ENCODE results near the gene ICAM1. TPM values are rescaled to one million over a fixed set of nuclear protein-coding genes. Genes with fewer than 3 reads are reported as not detected.

The ICAM1 gene
- total and polyA plus RNA-seq, 7 donors = 5.4 to 33.1 (median 14.1) TPM

DNA sequence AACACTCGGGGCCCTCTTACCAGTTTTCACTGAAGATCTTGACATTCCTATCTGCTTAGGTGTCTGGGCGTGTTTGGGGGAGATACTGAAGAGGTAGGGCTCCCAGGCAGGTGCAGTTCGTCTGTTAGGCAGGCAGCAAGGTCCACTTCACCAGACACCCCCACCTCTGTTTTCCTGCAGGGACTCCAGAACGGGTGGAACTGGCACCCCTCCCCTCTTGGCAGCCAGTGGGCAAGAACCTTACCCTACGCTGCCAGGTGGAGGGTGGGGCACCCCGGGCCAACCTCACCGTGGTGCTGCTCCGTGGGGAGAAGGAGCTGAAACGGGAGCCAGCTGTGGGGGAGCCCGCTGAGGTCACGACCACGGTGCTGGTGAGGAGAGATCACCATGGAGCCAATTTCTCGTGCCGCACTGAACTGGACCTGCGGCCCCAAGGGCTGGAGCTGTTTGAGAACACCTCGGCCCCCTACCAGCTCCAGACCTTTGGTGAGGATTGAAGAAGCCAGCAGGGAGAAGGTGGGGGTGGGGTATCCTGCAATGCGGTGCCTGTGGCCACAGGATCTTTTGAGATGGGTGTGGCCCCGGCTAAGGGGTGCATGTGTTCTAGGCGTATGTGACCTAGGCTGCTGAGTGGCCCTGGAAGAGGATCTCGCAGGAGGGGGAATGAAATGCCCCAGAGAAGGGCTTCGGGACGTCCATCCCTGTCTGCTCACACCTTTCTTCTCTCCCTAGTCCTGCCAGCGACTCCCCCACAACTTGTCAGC, 12.6 kb downstream of the ICAM1 start:
- no peak overlapping the region for H3K27ac ChIP-seq
- H3K4me3 ChIP-seq = no peak overlapping the region
- peaks cover 0 to 9% (median 0%) of the 10 kb centered on the region in 4 donors for H3K36me3 ChIP-seq
- 61 to 81% methylated on average over 23 of the region's 23 CpGs for WGBS, 2 donors
- intact Hi-C loops (cut with DNase I) = no loop called here
- DNase-seq = no peak
- TF ChIP-seq EP300 (IDR thresholded peaks at IDR 0.05) (no peak), POLR2A (IDR thresholded peaks at IDR 0.05) (no peak), POLR2AphosphoS5 (IDR thresholded peaks at IDR 0.05) (no peak)
- TF ChIP-seq, protein P1, sequence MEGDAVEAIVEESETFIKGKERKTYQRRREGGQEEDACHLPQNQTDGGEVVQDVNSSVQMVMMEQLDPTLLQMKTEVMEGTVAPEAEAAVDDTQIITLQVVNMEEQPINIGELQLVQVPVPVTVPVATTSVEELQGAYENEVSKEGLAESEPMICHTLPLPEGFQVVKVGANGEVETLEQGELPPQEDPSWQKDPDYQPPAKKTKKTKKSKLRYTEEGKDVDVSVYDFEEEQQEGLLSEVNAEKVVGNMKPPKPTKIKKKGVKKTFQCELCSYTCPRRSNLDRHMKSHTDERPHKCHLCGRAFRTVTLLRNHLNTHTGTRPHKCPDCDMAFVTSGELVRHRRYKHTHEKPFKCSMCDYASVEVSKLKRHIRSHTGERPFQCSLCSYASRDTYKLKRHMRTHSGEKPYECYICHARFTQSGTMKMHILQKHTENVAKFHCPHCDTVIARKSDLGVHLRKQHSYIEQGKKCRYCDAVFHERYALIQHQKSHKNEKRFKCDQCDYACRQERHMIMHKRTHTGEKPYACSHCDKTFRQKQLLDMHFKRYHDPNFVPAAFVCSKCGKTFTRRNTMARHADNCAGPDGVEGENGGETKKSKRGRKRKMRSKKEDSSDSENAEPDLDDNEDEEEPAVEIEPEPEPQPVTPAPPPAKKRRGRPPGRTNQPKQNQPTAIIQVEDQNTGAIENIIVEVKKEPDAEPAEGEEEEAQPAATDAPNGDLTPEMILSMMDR (IDR thresholded peaks at IDR 0.05) = no peak
- peaks cover 0 to 14% (median 6%) of the 10 kb centered on the region in 4 donors for H3K4me1 ChIP-seq
- H3K27me3 ChIP-seq = peaks cover 16 to 55% (median 21%) of the 10 kb centered on the region in 3 donors
- H3K9me3 ChIP-seq = no peaks in the 10 kb centered on the region

DNA sequence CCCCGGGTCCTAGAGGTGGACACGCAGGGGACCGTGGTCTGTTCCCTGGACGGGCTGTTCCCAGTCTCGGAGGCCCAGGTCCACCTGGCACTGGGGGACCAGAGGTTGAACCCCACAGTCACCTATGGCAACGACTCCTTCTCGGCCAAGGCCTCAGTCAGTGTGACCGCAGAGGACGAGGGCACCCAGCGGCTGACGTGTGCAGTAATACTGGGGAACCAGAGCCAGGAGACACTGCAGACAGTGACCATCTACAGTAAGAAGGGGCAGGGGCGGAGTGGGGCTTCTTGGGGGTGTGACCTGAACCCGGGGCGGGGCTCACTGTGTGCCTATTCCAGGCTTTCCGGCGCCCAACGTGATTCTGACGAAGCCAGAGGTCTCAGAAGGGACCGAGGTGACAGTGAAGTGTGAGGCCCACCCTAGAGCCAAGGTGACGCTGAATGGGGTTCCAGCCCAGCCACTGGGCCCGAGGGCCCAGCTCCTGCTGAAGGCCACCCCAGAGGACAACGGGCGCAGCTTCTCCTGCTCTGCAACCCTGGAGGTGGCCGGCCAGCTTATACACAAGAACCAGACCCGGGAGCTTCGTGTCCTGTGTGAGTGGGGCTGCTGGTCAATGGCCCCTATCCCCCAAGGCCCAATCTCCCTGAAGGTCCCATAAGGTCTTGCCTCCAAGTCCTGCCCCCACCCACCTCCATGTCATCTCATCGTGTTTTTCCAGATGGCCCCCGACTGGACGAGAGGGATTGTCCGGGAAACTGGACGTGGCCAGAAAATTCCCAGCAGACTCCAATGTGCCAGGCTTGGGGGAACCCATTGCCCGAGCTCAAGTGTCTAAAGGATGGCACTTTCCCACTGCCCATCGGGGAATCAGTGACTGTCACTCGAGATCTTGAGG, 13.4 kb downstream of the ICAM1 start:
- DNase-seq = no peak
- WGBS, 2 donors = 93 to 94% methylated on average over 34 of the region's 34 CpGs
- H3K36me3 ChIP-seq = peaks cover 0 to 9% (median 0%) of the 10 kb centered on the region in 4 donors

DNA sequence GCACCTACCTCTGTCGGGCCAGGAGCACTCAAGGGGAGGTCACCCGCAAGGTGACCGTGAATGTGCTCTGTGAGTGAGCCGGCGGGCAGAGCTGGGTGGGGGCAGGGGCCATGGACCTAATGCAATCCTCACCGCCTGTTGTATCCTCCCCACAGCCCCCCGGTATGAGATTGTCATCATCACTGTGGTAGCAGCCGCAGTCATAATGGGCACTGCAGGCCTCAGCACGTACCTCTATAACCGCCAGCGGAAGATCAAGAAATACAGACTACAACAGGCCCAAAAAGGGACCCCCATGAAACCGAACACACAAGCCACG, 14.0 kb downstream of the ICAM1 start:
- Histone ChIP-seq H3K36me3 (peaks cover 0 to 9% (median 0%) of the 10 kb centered on the region in 4 donors), H3K27ac (no peak overlapping the region), H3K4me3 (no peak overlapping the region), H3K9me3 (no peaks in the 10 kb centered on the region), H3K27me3 (peaks cover 25 to 65% (median 35%) of the 10 kb centered on the region in 3 donors), H3K4me1 (peaks cover 0 to 28% (median 20%) of the 10 kb centered on the region in 4 donors)
- no peak for TF ChIP-seq POLR2AphosphoS5 (IDR thresholded peaks at IDR 0.05)
- TF ChIP-seq, protein P1 (IDR thresholded peaks at IDR 0.05) = no peak
- no peak for TF ChIP-seq EP300 (IDR thresholded peaks at IDR 0.05)
- TF ChIP-seq POLR2A (IDR thresholded peaks at IDR 0.05) = no peak
- 96 to 98% methylated on average over 13 of the region's 13 CpGs for WGBS, 2 donors
- DNase-seq = no peak
- intact Hi-C loops (cut with DNase I) = no loop called here

More for the DNA sequence above, 13.4 kb downstream of the ICAM1 start:
- H3K4me3 ChIP-seq = no peak overlapping the region
- intact Hi-C loops (cut with DNase I) = no loop called here
- peaks cover 0 to 22% (median 14%) of the 10 kb centered on the region in 4 donors for H3K4me1 ChIP-seq
- H3K27ac ChIP-seq = no peak overlapping the region
- no peaks in the 10 kb centered on the region for H3K9me3 ChIP-seq
- peaks cover 19 to 59% (median 29%) of the 10 kb centered on the region in 3 donors for H3K27me3 ChIP-seq
- TF ChIP-seq, protein P1 (IDR thresholded peaks at IDR 0.05) = no peak
- TF ChIP-seq POLR2AphosphoS5 (IDR thresholded peaks at IDR 0.05) = no peak
- no peak for TF ChIP-seq EP300 (IDR thresholded peaks at IDR 0.05)
- no peak for TF ChIP-seq POLR2A (IDR thresholded peaks at IDR 0.05)

DNA sequence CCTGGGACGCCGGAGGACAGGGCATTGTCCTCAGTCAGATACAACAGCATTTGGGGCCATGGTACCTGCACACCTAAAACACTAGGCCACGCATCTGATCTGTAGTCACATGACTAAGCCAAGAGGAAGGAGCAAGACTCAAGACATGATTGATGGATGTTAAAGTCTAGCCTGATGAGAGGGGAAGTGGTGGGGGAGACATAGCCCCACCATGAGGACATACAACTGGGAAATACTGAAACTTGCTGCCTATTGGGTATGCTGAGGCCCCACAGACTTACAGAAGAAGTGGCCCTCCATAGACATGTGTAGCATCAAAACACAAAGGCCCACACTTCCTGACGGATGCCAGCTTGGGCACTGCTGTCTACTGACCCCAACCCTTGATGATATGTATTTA, 14.5 kb downstream of the ICAM1 start:
- H3K36me3 ChIP-seq = peaks cover 0 to 9% (median 0%) of the 10 kb centered on the region in 4 donors
- no peaks in the 10 kb centered on the region for H3K9me3 ChIP-seq
- TF ChIP-seq, protein P1 (IDR thresholded peaks at IDR 0.05) = no peak
- TF ChIP-seq EP300 (IDR thresholded peaks at IDR 0.05) = no peak
- TF ChIP-seq POLR2A (IDR thresholded peaks at IDR 0.05) = no peak
- no peak for TF ChIP-seq POLR2AphosphoS5 (IDR thresholded peaks at IDR 0.05)
- H3K4me1 ChIP-seq = peaks cover 0 to 33% (median 25%) of the 10 kb centered on the region in 4 donors
- no peak overlapping the region for H3K27ac ChIP-seq
- H3K4me3 ChIP-seq = no peak overlapping the region
- peaks cover 30 to 70% (median 40%) of the 10 kb centered on the region in 3 donors for H3K27me3 ChIP-seq
- intact Hi-C loops (cut with DNase I) = no loop called here
- 91 to 93% methylated on average over 4 of the region's 4 CpGs for WGBS, 2 donors
- no peak for DNase-seq
